Endothelial cell of umbilical vein (primary cell): Measurements from ENCODE around the gene CKAP2. TPM values are rescaled to one million over a fixed set of nuclear protein-coding genes. Genes with fewer than 3 reads are reported as not detected.

Source experiments
- BruUV-seq: library from RNA; stranded (reverse); fragments of 400-500 nt; replicated peaks from 2 replicates; lab custom pipeline; 2021; lab: Mats Ljungman, UMichigan
- CTCF ChIA-PET: fragments of 300-600, 350-600 bp; sonication (Branson Sonifier 250); formaldehyde crosslinking; loops from one replicate; lab custom pipeline; 2021; ENCODE audit warnings: antibody characterized with exemption, inconsistent platforms; lab: Charles Lee
- POLR2A ChIA-PET: fragments of 300-600, 350-600 bp; sonication (Branson Sonifier 250); formaldehyde crosslinking; loops from one replicate; lab custom pipeline; 2021; ENCODE audit warnings: antibody characterized with exemption, inconsistent platforms; lab: Charles Lee
- DNase-seq: peaks from one replicate; pipeline ENCODE4 v3.0.0-alpha.2; 2011; ENCODE audit warnings: low read depth, low spot score
- FAIRE-seq: peaks from 2 replicates; lab custom pipeline; 2011; peaks lifted over from hg19 to GRCh38; lab: Jason Lieb, UNC
- H2AFZ ChIP-seq: 2 replicates; pipeline ENCODE4 v1.6.0; 2012; ENCODE audit warnings: low read depth, low read length, control low read depth, inconsistent platforms
- H3K27ac ChIP-seq: 2 replicates; pipeline ENCODE4 v1.5.1; 2011; ENCODE audit warnings: low read depth, mild to moderate bottlenecking, control low read depth, low read length, moderate library complexity; ENCODE audit not compliant: insufficient read depth
- H3K27me3 ChIP-seq, 2 experiments: 2 replicates each; pipeline versions ENCODE4 v1.6.0 to v1.6.1; 2011; ENCODE audit warnings: low read length in 2 of 2, mixed read lengths in 1 of 2; ENCODE audit not compliant: control insufficient read depth in 2 of 2, insufficient read depth in 2 of 2
- H3K36me3 ChIP-seq, 2 experiments: 2 replicates in 1 of 2; 3 replicates in 1 of 2; pipeline ENCODE4 v1.5.1; 2011; ENCODE audit warnings: low read length in 2 of 2, mild to moderate bottlenecking in 1 of 2, moderate library complexity in 1 of 2; ENCODE audit not compliant: control insufficient read depth in 2 of 2, insufficient read depth in 2 of 2; ENCODE audit errors: extremely low read depth in 1 of 2
- H3K4me1 ChIP-seq: 3 replicates; pipeline ENCODE4 v1.5.1; 2011; ENCODE audit warnings: mild to moderate bottlenecking, low read length; ENCODE audit not compliant: control insufficient read depth, insufficient read depth; ENCODE audit errors: extremely low read depth
- H3K4me2 ChIP-seq: 2 replicates; pipeline ENCODE4 v1.6.1; 2011; ENCODE audit warnings: low read length, control low read depth, mixed read lengths; ENCODE audit not compliant: insufficient read depth
- H3K4me3 ChIP-seq, 3 experiments: fragments of 200-600 bp in 1 of 3; sonication (generic), shearing (Covaris generic) in 1 of 3; replicated peaks in 1 of 3; 2 replicates each; pipeline ENCODE4 v1.5.1; 2011 to 2016; ENCODE audit warnings: control low read depth in 3 of 3, low read length in 3 of 3, mild to moderate bottlenecking in 2 of 3, inconsistent platforms in 1 of 3, low read depth in 1 of 3, moderate library complexity in 1 of 3; ENCODE audit not compliant: insufficient read depth in 1 of 3
- H3K79me2 ChIP-seq: 2 replicates; pipeline ENCODE4 v1.6.0; 2012; ENCODE audit warnings: low read length, inconsistent platforms; ENCODE audit not compliant: control insufficient read depth, insufficient read depth
- H3K9ac ChIP-seq: replicated peaks from 2 replicates; pipeline ENCODE3; 2011; ENCODE audit warnings: low read length, control low read depth; ENCODE audit not compliant: insufficient read depth; ENCODE audit errors: extremely low read depth
- H3K9me1 ChIP-seq: replicated peaks from 3 replicates; pipeline ENCODE4 v1.6.0; 2011; ENCODE audit warnings: mild to moderate bottlenecking, low read length; ENCODE audit not compliant: control insufficient read depth, insufficient read depth; ENCODE audit errors: extremely low read depth
- H3K9me3 ChIP-seq: replicated peaks from 2 replicates; pipeline ENCODE4 v1.5.1; 2012; ENCODE audit warnings: low read length, inconsistent platforms; ENCODE audit not compliant: control insufficient read depth, insufficient read depth
- H4K20me1 ChIP-seq: replicated peaks from 2 replicates; pipeline ENCODE3; 2011; ENCODE audit warnings: mild to moderate bottlenecking, low read length; ENCODE audit not compliant: control insufficient read depth, insufficient read depth; ENCODE audit errors: extremely low read depth
- EZH2 ChIP-seq: IDR thresholded peaks from 2 replicates; pipeline ENCODE4 v1.6.1; 2012; ENCODE audit warnings: borderline replicate concordance, low read depth, mild to moderate bottlenecking, moderate library complexity, low read length, inconsistent platforms; ENCODE audit not compliant: severe bottlenecking
- FOS ChIP-seq: IDR thresholded peaks from 2 replicates; pipeline ENCODE4 v1.6.1; 2011; ENCODE audit warnings: mild to moderate bottlenecking, low read length, moderate library complexity, borderline replicate concordance; ENCODE audit not compliant: insufficient read depth
- GATA2 ChIP-seq: IDR thresholded peaks from 2 replicates; pipeline ENCODE4 v1.7.0; 2011; ENCODE audit warnings: low read depth, mild to moderate bottlenecking, moderate library complexity, mixed read lengths, low read length; ENCODE audit not compliant: insufficient read length, insufficient read depth
- JUN ChIP-seq: IDR thresholded peaks from 2 replicates; pipeline ENCODE4 v1.6.1; 2011; ENCODE audit warnings: borderline replicate concordance, low read depth; ENCODE audit not compliant: insufficient read length, insufficient read depth
- MAX ChIP-seq: IDR thresholded peaks from 2 replicates; pipeline ENCODE4 v1.6.1; 2011; ENCODE audit not compliant: insufficient read depth, insufficient read length
- MYC ChIP-seq: IDR thresholded peaks from one replicate; pipeline ENCODE4 v1.6.1; 2011; ENCODE audit warnings: mild to moderate bottlenecking, low read depth, low read length
- POLR2A ChIP-seq: IDR thresholded peaks from 2 replicates; pipeline ENCODE4 v1.6.1; 2012; ENCODE audit warnings: low read depth, mild to moderate bottlenecking, control low read depth, low read length
- POLR2AphosphoS5 ChIP-seq: IDR thresholded peaks from 2 replicates; pipeline ENCODE4 v1.6.1; 2012; ENCODE audit warnings: low read depth, mild to moderate bottlenecking, control low read depth, low read length, moderate library complexity; ENCODE audit not compliant: insufficient read depth
- dilution Hi-C: fragments of 300-500 bp; cut with MboI; formaldehyde crosslinking; loops from one replicate; pipeline ENCODE4 v1.15.0; 2019; ENCODE audit warnings: low sequenced_read_pairs; ENCODE audit not compliant: extremely low pct_ligation_motif_present
- intact Hi-C: fragments of 100-400 bp; cut with micrococcal nuclease; formaldehyde crosslinking; loops from one replicate; pipeline ENCODE4 v1.10.0; 2022
- polyA plus RNA-seq, 4 experiments: library from polyadenylated mRNA; depleted of rRNA in 3 of 4; stranded (reverse) in 3 of 4; unstranded in 1 of 4; fragments of >200 nt; gene quantifications; 2 replicates each; pipeline versions ENCODE4 v1.2.1 to v1.2.3, GENCODE V29; 2011 to 2012; ENCODE audit warnings: missing spikeins in 1 of 4
- total RNA-seq: library from RNA; stranded (reverse); gene quantifications from 2 replicates; pipeline ENCODE4 v1.2.3, GENCODE V29; 2021
- TF ChIP-seq, protein P1 (sequence below), 2 donors: IDR thresholded peaks; 1 replicate in 1 of 2; 2 replicates in 1 of 2; pipeline ENCODE4 v1.5.1; 2011; ENCODE audit warnings: low read length in 2 of 2, mild to moderate bottlenecking in 2 of 2, moderate library complexity in 2 of 2, control low read depth in 1 of 2, inconsistent platforms in 1 of 2, low read depth in 1 of 2; ENCODE audit not compliant: insufficient read depth in 1 of 2; ENCODE audit errors: extremely low read depth in 1 of 2

The CKAP2 gene
- total and polyA plus RNA-seq, 2 donors (not counting 3 experiments of a cell fraction or from before 2014, with no cell fraction given): 9.2 to 72.1 TPM

- intact Hi-C loops (no loop called here), dilution Hi-C loops (no loop called here)
- H3K79me2 ChIP-seq: no peaks in the 10 kb centered on the region
- peaks cover 1 to 6% of the 10 kb centered on the region in 2 experiments for H3K36me3 ChIP-seq
- H4K20me1 ChIP-seq: no peaks in the 10 kb centered on the region
- no peak overlapping the region for H3K9ac ChIP-seq
- H3K4me1 ChIP-seq: no peaks in the 10 kb centered on the region
- H3K4me3 ChIP-seq: no peak overlapping the region
- H3K9me1 ChIP-seq: no peaks in the 10 kb centered on the region
- H3K4me2 ChIP-seq: no peak overlapping the region
- H2AFZ ChIP-seq: no peak overlapping the region
- TF ChIP-seq, protein P1, sequence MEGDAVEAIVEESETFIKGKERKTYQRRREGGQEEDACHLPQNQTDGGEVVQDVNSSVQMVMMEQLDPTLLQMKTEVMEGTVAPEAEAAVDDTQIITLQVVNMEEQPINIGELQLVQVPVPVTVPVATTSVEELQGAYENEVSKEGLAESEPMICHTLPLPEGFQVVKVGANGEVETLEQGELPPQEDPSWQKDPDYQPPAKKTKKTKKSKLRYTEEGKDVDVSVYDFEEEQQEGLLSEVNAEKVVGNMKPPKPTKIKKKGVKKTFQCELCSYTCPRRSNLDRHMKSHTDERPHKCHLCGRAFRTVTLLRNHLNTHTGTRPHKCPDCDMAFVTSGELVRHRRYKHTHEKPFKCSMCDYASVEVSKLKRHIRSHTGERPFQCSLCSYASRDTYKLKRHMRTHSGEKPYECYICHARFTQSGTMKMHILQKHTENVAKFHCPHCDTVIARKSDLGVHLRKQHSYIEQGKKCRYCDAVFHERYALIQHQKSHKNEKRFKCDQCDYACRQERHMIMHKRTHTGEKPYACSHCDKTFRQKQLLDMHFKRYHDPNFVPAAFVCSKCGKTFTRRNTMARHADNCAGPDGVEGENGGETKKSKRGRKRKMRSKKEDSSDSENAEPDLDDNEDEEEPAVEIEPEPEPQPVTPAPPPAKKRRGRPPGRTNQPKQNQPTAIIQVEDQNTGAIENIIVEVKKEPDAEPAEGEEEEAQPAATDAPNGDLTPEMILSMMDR (IDR thresholded peaks at IDR 0.05; ENCODE audit: extremely low read depth in 1 of 2, insufficient read depth in 1 of 2, low read depth in 1 of 2, low read length in 2 of 2): no peak
- no peak for TF ChIP-seq MYC
- no peak for TF ChIP-seq MAX
- TF ChIP-seq POLR2AphosphoS5: no peak
- no peak for TF ChIP-seq FOS
- TF ChIP-seq POLR2A: no peak
- no peak for TF ChIP-seq EZH2
- no peak for TF ChIP-seq JUN
- no peak for TF ChIP-seq GATA2
- no TSS peak for BruUV-seq
- CTCF ChIA-PET: no interaction called here
- no peaks in the 10 kb centered on the region for H3K27me3 ChIP-seq
- POLR2A ChIA-PET: no interaction called here
- DNase-seq (no peak), FAIRE-seq (no peak)
- H3K27ac ChIP-seq: no peak overlapping the region
- no peaks in the 10 kb centered on the region for H3K9me3 ChIP-seq
Observed at GRCh38 chr13:52421216-52421615, 34.1 kb upstream of the CKAP2 start.
